Stomach (tissue), 9 donors: ENCODE results near the gene TMEFF2. TPM values are rescaled to one million over a fixed set of nuclear protein-coding genes. Genes with fewer than 3 reads are reported as not detected.

ENCODE experiments used
- DNase-seq, 2 donors: peaks; one replicate each; pipeline versions ENCODE4 v3.0.0 to v3.0.0-alpha.2; 2013 to 2019
- H3K27ac ChIP-seq, 5 donors: fragments of 200-600 bp in 4 of 5; sonication (generic) in 4 of 5; one replicate each; pipeline ENCODE4 v1.5.1; 2013 to 2019; ENCODE audit warnings: mild to moderate bottlenecking in 1 of 5, moderate library complexity in 1 of 5
- H3K27me3 ChIP-seq, 3 donors: fragments of 200-600 bp; sonication (generic); one replicate each; pipeline ENCODE4 v1.5.1; 2017 to 2019; ENCODE audit warnings: mixed run types in 1 of 3
- H3K36me3 ChIP-seq, 4 donors: fragments of 200-600 bp; sonication (generic); 1 replicate in 3 of 4; 2 replicates in 1 of 4; pipeline ENCODE4 v1.5.1; 2016 to 2019
- H3K4me1 ChIP-seq, 4 donors: fragments of 200-600 bp; sonication (generic); one replicate each; pipeline ENCODE4 v1.5.1; 2016 to 2019
- H3K4me3 ChIP-seq, 4 donors: fragments of 200-600 bp; sonication (generic) in 3 of 4; one replicate each; pipeline ENCODE4 v1.5.1; 2016 to 2019; ENCODE audit warnings: mild to moderate bottlenecking in 1 of 4
- H3K9me3 ChIP-seq, 4 donors: fragments of 200-600 bp; sonication (generic); one replicate each; pipeline ENCODE4 v1.5.1; 2016 to 2019
- CTCF ChIP-seq, 7 experiments: fragments of 450-650 bp in 4 of 7; fragments of 200-600 bp in 3 of 7; sonication (generic) in 3 of 7; IDR thresholded peaks; one replicate each; pipeline ENCODE4 v1.5.1; 2016 to 2019; ENCODE audit warnings: antibody characterized with exemption in 7 of 7, control low read depth in 2 of 7, mild to moderate bottlenecking in 1 of 7
- EP300 ChIP-seq: sonication (generic); formaldehyde crosslinking; IDR thresholded peaks from one replicate; pipeline ENCODE4 v1.6.1; 2017; ENCODE audit warnings: antibody characterized with exemption
- POLR2A ChIP-seq, 4 donors: fragments of 450-650 bp; IDR thresholded peaks; one replicate each; pipeline ENCODE4 v1.6.1; 2016; ENCODE audit warnings: antibody characterized with exemption in 4 of 4, control low read depth in 2 of 4, mild to moderate bottlenecking in 1 of 4, moderate library complexity in 1 of 4
- POLR2AphosphoS5 ChIP-seq, 3 donors: sonication (generic); formaldehyde crosslinking; IDR thresholded peaks; one replicate each; pipeline ENCODE4 v1.6.1; 2016; ENCODE audit warnings: antibody characterized with exemption in 3 of 3
- WGBS, 5 donors: extraction: QIAGEN DNeasy Blood & Tissue Kit in 3 of 5; methylation state at CpG; one replicate each; pipeline versions ENCODE4 v1.1.5 to v1.1.7; 2013 to 2018; 5-methylcytosine and 5-hydroxymethylcytosine counted together
- intact Hi-C: fragments of 100-400 bp; cut with DNase I; formaldehyde crosslinking; loops from one replicate; pipeline ENCODE4 v1.15.1; 2023; ENCODE audit warnings: low total_unique reads
- polyA plus RNA-seq, 3 donors: library from polyadenylated mRNA; stranded (reverse); fragments of 200-250 nt; gene quantifications; one replicate each; pipeline ENCODE4 v1.2.3, GENCODE V29; 2013
- total RNA-seq, 5 donors: library from RNA; depleted of rRNA; stranded (reverse); fragments of >200 nt; gene quantifications; one replicate each; pipeline versions ENCODE4 v1.1.0 to v1.2.3, GENCODE V29; 2014 to 2016
- donor health status: healthy with polysubstance abuse.
- donor health status: Bipolar disorder and iron deficiency.
- donor health status: healthy.

The TMEFF2 gene
- total and polyA plus RNA-seq, 8 donors = 0.23 to 0.50 (median 0.37) TPM; not detected in 3

GRCh38 chr2:192047315-192048107 is 147.2 kb downstream of the TMEFF2 start:
- no peak for DNase-seq
- TF ChIP-seq CTCF (IDR thresholded peaks at IDR 0.05) (no peak), POLR2A (IDR thresholded peaks at IDR 0.05) (no peak), EP300 (no peak), POLR2AphosphoS5 (IDR thresholded peaks at IDR 0.05) (no peak)
- Histone ChIP-seq H3K9me3 (no peaks in the 10 kb centered on the region), H3K36me3 (no peaks in the 10 kb centered on the region), H3K27me3 (no peaks in the 10 kb centered on the region), H3K27ac (no peak overlapping the region), H3K4me3 (no peak overlapping the region), H3K4me1 (no peaks in the 10 kb centered on the region)
- WGBS, 5 donors = 79 to 89% (median 83%) methylated on average over 2 of the region's 2 CpGs
- intact Hi-C loops = no loop called here

GRCh38 chr2:192044496-192044895 is 150.2 kb downstream of the TMEFF2 start:
- Histone ChIP-seq H3K4me1 (no peaks in the 10 kb centered on the region), H3K36me3 (no peaks in the 10 kb centered on the region), H3K27me3 (no peaks in the 10 kb centered on the region), H3K4me3 (no peak overlapping the region), H3K9me3 (no peaks in the 10 kb centered on the region), H3K27ac (no peak overlapping the region)
- no peak for TF ChIP-seq EP300
- no peak for TF ChIP-seq POLR2A (IDR thresholded peaks at IDR 0.05)
- TF ChIP-seq CTCF (IDR thresholded peaks at IDR 0.05) = no peak
- no peak for TF ChIP-seq POLR2AphosphoS5 (IDR thresholded peaks at IDR 0.05)
- intact Hi-C loops = no loop called here
- 83 to 96% (median 92%) methylated on average over 2 of the region's 2 CpGs for WGBS, 5 donors
- DNase-seq = no peak

- intact Hi-C loops = no loop called here
- no peak overlapping the region for H3K4me3 ChIP-seq
Observed at GRCh38 chr2:192043216-192043870, 151.4 kb downstream of the TMEFF2 start.

GRCh38 chr2:192042126-192042525 is 152.6 kb downstream of the TMEFF2 start:
- intact Hi-C loops = no loop called here
- WGBS, 5 donors = 90 to 94% (median 94%) methylated on average over 5 of the region's 5 CpGs

More at GRCh38 chr2:192043216-192043870, 151.4 kb downstream of the TMEFF2 start:
- no peak for TF ChIP-seq POLR2AphosphoS5 (IDR thresholded peaks at IDR 0.05)
- no peak for TF ChIP-seq CTCF (IDR thresholded peaks at IDR 0.05)
- no peak for TF ChIP-seq POLR2A (IDR thresholded peaks at IDR 0.05)
- no peak for TF ChIP-seq EP300
- Histone ChIP-seq H3K4me1 (no peaks in the 10 kb centered on the region), H3K27ac (no peak overlapping the region), H3K27me3 (no peaks in the 10 kb centered on the region), H3K36me3 (no peaks in the 10 kb centered on the region), H3K9me3 (no peaks in the 10 kb centered on the region)
- WGBS, 5 donors = 82 to 87% (median 85%) methylated on average over 6 of the region's 6 CpGs
- no peak for DNase-seq

More at GRCh38 chr2:192042126-192042525, 152.6 kb downstream of the TMEFF2 start:
- no peak overlapping the region for H3K27ac ChIP-seq
- H3K36me3 ChIP-seq = no peaks in the 10 kb centered on the region
- H3K4me1 ChIP-seq = no peaks in the 10 kb centered on the region
- no peak for DNase-seq
- no peaks in the 10 kb centered on the region for H3K27me3 ChIP-seq
- H3K4me3 ChIP-seq = no peak overlapping the region
- no peaks in the 10 kb centered on the region for H3K9me3 ChIP-seq
- TF ChIP-seq POLR2AphosphoS5 (IDR thresholded peaks at IDR 0.05) (no peak), CTCF (IDR thresholded peaks at IDR 0.05) (no peak), EP300 (no peak), POLR2A (IDR thresholded peaks at IDR 0.05) (no peak)
